Mesendoderm (in vitro differentiated cells): ENCODE measurements around the gene CEP63.

Experiments used
- DNase-seq: peaks from one replicate; pipeline ENCODE4 v3.0.0; 2013
- H2AK5ac ChIP-seq: 2 replicates; pipeline ENCODE4 v1.6.1; 2013; ENCODE audit warnings: low read length, inconsistent platforms
- H2BK120ac ChIP-seq: 2 replicates; pipeline ENCODE4 v1.6.1; 2013; ENCODE audit warnings: low read depth, mild to moderate bottlenecking, low read length, moderate library complexity, mixed read lengths
- H2BK15ac ChIP-seq: replicated peaks from 2 replicates; pipeline ENCODE4 v1.6.1; 2013; ENCODE audit warnings: low read depth, mild to moderate bottlenecking, moderate library complexity
- H2BK5ac ChIP-seq: 2 replicates; pipeline ENCODE4 v1.6.1; 2013; ENCODE audit warnings: low read length, inconsistent platforms
- H3K18ac ChIP-seq: 2 replicates; pipeline ENCODE4 v1.6.1; 2013; ENCODE audit warnings: mild to moderate bottlenecking, low read length, mixed read lengths
- H3K23ac ChIP-seq: one replicate; pipeline ENCODE4 v1.6.1; 2013; ENCODE audit warnings: low read length
- H3K27ac ChIP-seq: 2 replicates; pipeline ENCODE4 v1.5.1; 2013; ENCODE audit warnings: low read depth, mild to moderate bottlenecking, inconsistent platforms, low read length, moderate library complexity
- H3K27me3 ChIP-seq: 2 replicates; pipeline ENCODE4 v1.6.1; 2013; ENCODE audit warnings: low read length, control low read depth, mild to moderate bottlenecking, inconsistent platforms; ENCODE audit not compliant: insufficient read depth, poor library complexity
- H3K36me3 ChIP-seq: 2 replicates; pipeline ENCODE4 v1.6.1; 2013; ENCODE audit warnings: low read length, inconsistent platforms; ENCODE audit not compliant: control insufficient read depth, insufficient read depth
- H3K4ac ChIP-seq: one replicate; pipeline ENCODE4 v1.6.1; 2013; ENCODE audit warnings: low read depth, mild to moderate bottlenecking, low read length, moderate library complexity
- H3K4me1 ChIP-seq: 2 replicates; pipeline ENCODE4 v1.6.1; 2013; ENCODE audit warnings: low read depth, low read length, inconsistent platforms; ENCODE audit not compliant: control insufficient read depth
- H3K4me2 ChIP-seq: 2 replicates; pipeline ENCODE4 v1.6.1; 2013; ENCODE audit warnings: low read length
- H3K4me3 ChIP-seq: 2 replicates; pipeline ENCODE4 v1.5.1; 2013; ENCODE audit warnings: mild to moderate bottlenecking, low read length
- H3K56ac ChIP-seq: one replicate; pipeline ENCODE4 v1.6.1; 2013; ENCODE audit warnings: low read length
- H3K79me1 ChIP-seq: 2 replicates; pipeline ENCODE4 v1.6.1; 2013; ENCODE audit warnings: low read length, inconsistent platforms
- H3K79me2 ChIP-seq: 2 replicates; pipeline ENCODE4 v1.6.1; 2013; ENCODE audit warnings: mild to moderate bottlenecking, low read length; ENCODE audit not compliant: control insufficient read depth, insufficient read depth
- H3K9ac ChIP-seq: 2 replicates; pipeline ENCODE4 v1.6.1; 2013; ENCODE audit warnings: low read length, inconsistent platforms
- H4K5ac ChIP-seq: one replicate; pipeline ENCODE4 v1.6.1; 2013; ENCODE audit warnings: low read length
- H4K8ac ChIP-seq: one replicate; pipeline ENCODE4 v1.6.1; 2013; ENCODE audit warnings: low read depth, mild to moderate bottlenecking, control low read depth, low read length, moderate library complexity
- WGBS: extraction: QIAGEN DNeasy Blood & Tissue Kit; methylation state at CpG from one replicate; pipeline ENCODE4 v1.1.7; 2013; ENCODE audit warnings: low lambda C conversion rate, missing lambda C conversion rate; ENCODE audit not compliant: insufficient coverage; ENCODE audit errors: extremely low coverage; 5-methylcytosine and 5-hydroxymethylcytosine counted together

The CEP63 gene

DNA sequence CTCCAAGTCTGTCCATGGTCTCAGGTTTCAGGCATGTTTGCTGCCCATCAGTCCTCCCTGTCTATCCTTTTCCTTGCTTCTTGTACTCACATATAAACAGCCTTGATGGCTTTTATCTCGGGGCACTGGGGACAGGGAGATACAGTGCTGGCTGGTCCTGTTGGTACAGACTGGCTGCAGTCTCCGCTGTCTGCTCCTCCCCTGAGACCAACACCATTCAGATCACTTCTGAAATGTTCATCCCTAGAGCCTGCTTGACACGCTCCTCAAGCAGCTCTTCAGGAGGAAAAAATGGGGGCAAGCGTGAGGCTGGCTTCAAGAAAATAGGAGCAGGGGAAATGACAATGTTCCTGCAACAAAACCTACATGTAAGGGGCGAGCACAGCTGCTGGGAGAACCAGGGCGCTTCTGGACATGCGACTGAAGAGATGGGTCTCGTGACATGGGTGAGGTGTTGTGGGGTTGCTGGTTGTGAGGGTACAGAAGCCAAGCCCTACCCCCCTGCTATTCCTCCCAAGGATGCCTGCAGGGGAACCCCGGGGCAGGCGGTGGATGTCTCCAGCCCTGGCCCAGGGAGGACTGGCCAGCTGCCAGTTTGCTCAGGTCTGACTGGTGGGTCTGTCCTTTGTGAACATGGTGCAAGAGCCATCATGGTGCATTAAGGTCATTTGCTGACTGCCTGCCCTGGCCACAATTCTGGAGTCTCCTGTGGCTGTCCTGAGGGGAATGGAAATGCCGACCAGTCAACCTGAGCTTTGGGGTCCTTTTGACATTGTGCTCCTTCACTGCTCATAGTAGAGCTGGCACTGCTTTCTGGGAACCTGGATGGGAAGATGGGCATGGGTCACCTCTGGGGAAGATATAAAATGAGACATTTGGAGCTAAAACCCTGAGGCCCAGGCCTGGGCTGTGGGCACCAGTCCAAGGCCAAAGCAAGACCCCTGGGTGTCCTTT, 124.9 kb downstream of the CEP63 start:
- no peak overlapping the region for H2AK5ac ChIP-seq
- no CpG with 5 or more reads among the region's 11 CpGs for WGBS
- no peaks in the 10 kb centered on the region for H3K36me3 ChIP-seq
- H3K4me2 ChIP-seq = no peak overlapping the region
- H3K56ac ChIP-seq = no peak overlapping the region
- no peak overlapping the region for H2BK15ac ChIP-seq
- no peak overlapping the region for H4K5ac ChIP-seq
- no peaks in the 10 kb centered on the region for H3K79me1 ChIP-seq
- no peak overlapping the region for H4K8ac ChIP-seq
- no peak overlapping the region for H3K4ac ChIP-seq
- no peak overlapping the region for H3K4me3 ChIP-seq
- no peak for DNase-seq
- H3K27ac ChIP-seq = no peak overlapping the region
- H3K9ac ChIP-seq = no peak overlapping the region
- H2BK120ac ChIP-seq = no peak overlapping the region
- no peaks in the 10 kb centered on the region for H3K27me3 ChIP-seq
- no peak overlapping the region for H3K23ac ChIP-seq
- no peaks in the 10 kb centered on the region for H3K4me1 ChIP-seq
- H3K79me2 ChIP-seq = no peaks in the 10 kb centered on the region
- no peak overlapping the region for H3K18ac ChIP-seq
- H2BK5ac ChIP-seq = no peak overlapping the region

DNA sequence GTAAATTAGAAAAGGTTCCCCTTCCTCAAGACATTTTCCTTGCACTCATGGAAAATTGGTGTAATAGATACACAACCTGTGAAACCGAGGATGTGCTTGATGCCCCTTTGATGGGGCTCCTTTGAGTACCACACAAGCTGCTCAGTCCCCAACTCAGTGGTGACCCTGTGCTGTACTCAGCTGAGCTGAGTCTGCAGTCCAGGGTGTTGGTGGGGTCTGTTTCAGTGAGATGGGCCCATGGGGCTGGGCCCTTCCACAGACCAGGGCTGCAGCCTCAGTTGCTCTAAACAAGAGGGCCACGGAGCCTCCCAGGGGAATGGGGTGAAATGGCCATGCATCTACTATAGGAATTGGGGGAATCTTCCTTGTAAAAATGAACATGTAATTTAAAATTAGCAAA, 125.7 kb downstream of the CEP63 start:
- Histone ChIP-seq H3K27ac (no peak overlapping the region), H3K4me2 (no peak overlapping the region), H3K79me1 (no peaks in the 10 kb centered on the region)

GRCh38 chr3:134613006-134613520, 127.2 kb downstream of the CEP63 start:
- H3K4me2 ChIP-seq = no peak overlapping the region
- no peaks in the 10 kb centered on the region for H3K79me1 ChIP-seq
- no peak overlapping the region for H3K4me3 ChIP-seq
- no peak overlapping the region for H3K27ac ChIP-seq
- H3K4ac ChIP-seq = no peak overlapping the region
- H3K56ac ChIP-seq = no peak overlapping the region
- H2BK5ac ChIP-seq = no peak overlapping the region
- H3K4me1 ChIP-seq = no peaks in the 10 kb centered on the region
- H2BK120ac ChIP-seq = no peak overlapping the region
- H3K9ac ChIP-seq = no peak overlapping the region
- no peaks in the 10 kb centered on the region for H3K27me3 ChIP-seq
- H3K23ac ChIP-seq = no peak overlapping the region
- no peak for DNase-seq
- no peaks in the 10 kb centered on the region for H3K36me3 ChIP-seq
- no peak overlapping the region for H2AK5ac ChIP-seq
- H3K18ac ChIP-seq = no peak overlapping the region
- no CpG with 5 or more reads among the region's 6 CpGs for WGBS
- no peak overlapping the region for H4K5ac ChIP-seq
- H2BK15ac ChIP-seq = no peak overlapping the region
- no peaks in the 10 kb centered on the region for H3K79me2 ChIP-seq
- no peak overlapping the region for H4K8ac ChIP-seq

More for the DNA sequence above, 125.7 kb downstream of the CEP63 start:
- Histone ChIP-seq H3K9ac (no peak overlapping the region), H3K18ac (no peak overlapping the region), H3K36me3 (no peaks in the 10 kb centered on the region), H4K8ac (no peak overlapping the region), H2BK5ac (no peak overlapping the region), H3K56ac (no peak overlapping the region), H2BK120ac (no peak overlapping the region), H3K4ac (no peak overlapping the region), H3K4me1 (no peaks in the 10 kb centered on the region), H2BK15ac (no peak overlapping the region), H2AK5ac (no peak overlapping the region), H3K79me2 (no peaks in the 10 kb centered on the region), H4K5ac (no peak overlapping the region), H3K23ac (no peak overlapping the region), H3K4me3 (no peak overlapping the region), H3K27me3 (no peaks in the 10 kb centered on the region)
- no peak for DNase-seq
- WGBS = no CpG with 5 or more reads among the region's 2 CpGs

DNA sequence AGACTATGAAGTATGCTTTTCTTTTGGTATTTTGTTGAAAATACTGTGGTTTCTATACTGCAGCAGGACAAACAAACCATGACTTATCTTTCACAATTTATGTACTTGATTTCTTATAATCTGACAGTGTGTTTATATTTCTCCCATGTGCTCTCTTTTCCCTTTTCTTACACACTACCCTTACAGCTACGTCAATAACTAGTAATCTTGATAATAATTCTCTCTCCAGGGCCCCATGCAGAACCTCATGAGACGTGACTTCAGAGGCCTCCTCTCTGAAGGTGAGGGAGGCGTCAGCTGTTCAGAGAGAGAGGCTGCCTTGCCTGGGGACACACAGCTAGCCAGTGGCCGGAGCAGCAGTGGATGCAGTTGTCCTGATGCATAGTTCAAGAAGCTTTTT, 129.1 kb downstream of the CEP63 start:
- no peak overlapping the region for H2BK5ac ChIP-seq
- H3K56ac ChIP-seq = no peak overlapping the region
- H3K4me2 ChIP-seq = no peak overlapping the region
- no peaks in the 10 kb centered on the region for H3K27me3 ChIP-seq
- WGBS = no CpG with 5 or more reads among the region's 4 CpGs
- H4K5ac ChIP-seq = no peak overlapping the region
- H3K79me1 ChIP-seq = no peaks in the 10 kb centered on the region
- no peak overlapping the region for H4K8ac ChIP-seq
- H3K4ac ChIP-seq = no peak overlapping the region
- no peak overlapping the region for H2AK5ac ChIP-seq
- no peak overlapping the region for H3K9ac ChIP-seq
- DNase-seq = no peak
- no peaks in the 10 kb centered on the region for H3K36me3 ChIP-seq
- H2BK120ac ChIP-seq = no peak overlapping the region
- no peak overlapping the region for H3K27ac ChIP-seq
- no peak overlapping the region for H2BK15ac ChIP-seq
- H3K4me1 ChIP-seq = no peaks in the 10 kb centered on the region
- H3K4me3 ChIP-seq = no peak overlapping the region
- no peaks in the 10 kb centered on the region for H3K79me2 ChIP-seq
- no peak overlapping the region for H3K23ac ChIP-seq
- no peak overlapping the region for H3K18ac ChIP-seq

- H3K27me3 ChIP-seq = no peaks in the 10 kb centered on the region
- H4K5ac ChIP-seq = no peak overlapping the region
- no CpG with 5 or more reads among the region's 5 CpGs for WGBS
- H3K79me2 ChIP-seq = no peaks in the 10 kb centered on the region
- H3K9ac ChIP-seq = no peak overlapping the region
- no peak overlapping the region for H3K18ac ChIP-seq
- H4K8ac ChIP-seq = no peak overlapping the region
- H2BK15ac ChIP-seq = no peak overlapping the region
- H2BK5ac ChIP-seq = no peak overlapping the region
- DNase-seq = no peak
- no peak overlapping the region for H3K23ac ChIP-seq
- no peak overlapping the region for H2AK5ac ChIP-seq
- no peak overlapping the region for H2BK120ac ChIP-seq
- H3K56ac ChIP-seq = no peak overlapping the region
- no peak overlapping the region for H3K27ac ChIP-seq
- H3K36me3 ChIP-seq = no peaks in the 10 kb centered on the region
- no peak overlapping the region for H3K4ac ChIP-seq
- H3K4me2 ChIP-seq = no peak overlapping the region
- H3K4me1 ChIP-seq = no peaks in the 10 kb centered on the region
- no peak overlapping the region for H3K4me3 ChIP-seq
- H3K79me1 ChIP-seq = no peaks in the 10 kb centered on the region
These were observed 129.9 kb downstream of the CEP63 start for GRCh38 chr3:134615743-134616142.
